Raji (cell line): ENCODE results near the gene AGT.

ENCODE experiments used
- POLR2A ChIP-seq: IDR thresholded peaks from 2 replicates; pipeline ENCODE4 v1.6.1; 2011; ENCODE audit warnings: low read depth, low read length, control low read depth; ENCODE audit not compliant: insufficient read depth

AGT gene

GRCh38 chr1:230686747-230687146 lies 27.2 kb downstream of the AGT start:
- no peak for TF ChIP-seq POLR2A

- TF ChIP-seq POLR2A: no peak
These were observed 28.9 kb downstream of the AGT start for GRCh38 chr1:230684998-230685397.

- TF ChIP-seq POLR2A: no peak
These were observed 29.8 kb downstream of the AGT start for GRCh38 chr1:230684146-230684545.

- TF ChIP-seq POLR2A: no peak
These were observed 30.9 kb downstream of the AGT start for GRCh38 chr1:230682882-230683610.

GRCh38 chr1:230682274-230682673 lies 31.6 kb downstream of the AGT start:
- TF ChIP-seq POLR2A: no peak

GRCh38 chr1:230681599-230681998 lies 32.3 kb downstream of the AGT start:
- TF ChIP-seq POLR2A: no peak

- TF ChIP-seq POLR2A: no peak
These were observed 33.5 kb downstream of the AGT start for GRCh38 chr1:230680300-230681025.

- no peak for TF ChIP-seq POLR2A
These were observed 34.1 kb downstream of the AGT start for GRCh38 chr1:230679825-230680224.

GRCh38 chr1:230679192-230679591 lies 34.7 kb downstream of the AGT start:
- TF ChIP-seq POLR2A: no peak

GRCh38 chr1:230677200-230677599 lies 36.7 kb downstream of the AGT start:
- no peak for TF ChIP-seq POLR2A

- no peak for TF ChIP-seq POLR2A
These were observed 39.3 kb downstream of the AGT start for GRCh38 chr1:230674581-230674980.

- no peak for TF ChIP-seq POLR2A
These were observed 44.4 kb downstream of the AGT start for GRCh38 chr1:230669543-230669942.

- TF ChIP-seq POLR2A: no peak
These were observed 45.7 kb downstream of the AGT start for GRCh38 chr1:230668227-230668626.

GRCh38 chr1:230661976-230662375 lies 51.9 kb downstream of the AGT start:
- no peak for TF ChIP-seq POLR2A

GRCh38 chr1:230658691-230659090 lies 55.2 kb downstream of the AGT start:
- TF ChIP-seq POLR2A: no peak
